NB4 (cell line): ENCODE measurements around the gene RIMKLB.
"Not testable (repeated sequence)": the region's sequence is repeated elsewhere in the genome, so short reads cannot be mapped to it uniquely, and the experiment has no call there.

Experiments
- DNase-seq: peaks from one replicate; pipeline ENCODE4 v3.0.0; 2010; ENCODE audit warnings: low read depth
- H3K4me3 ChIP-seq: one replicate; pipeline ENCODE4 v1.5.1; 2011; ENCODE audit warnings: mild to moderate bottlenecking, low read depth, low read length, moderate library complexity
- CTCF ChIP-seq: IDR thresholded peaks from one replicate; pipeline ENCODE4 v1.5.1; 2012; ENCODE audit warnings: low read depth, low read length
- MAX ChIP-seq: IDR thresholded peaks from 2 replicates; pipeline ENCODE4 v1.6.1; 2011; ENCODE audit warnings: low read depth, low read length
- MYC ChIP-seq: IDR thresholded peaks from 2 replicates; pipeline ENCODE4 v1.6.1; 2011; ENCODE audit warnings: low read depth, low read length
- POLR2A ChIP-seq: IDR thresholded peaks from 2 replicates; pipeline ENCODE4 v1.6.1; 2011; ENCODE audit warnings: mild to moderate bottlenecking; ENCODE audit not compliant: insufficient read length; ENCODE audit errors: extremely low read depth

The RIMKLB gene

GRCh38 chr12:8817856-8818255 is 120.1 kb downstream of the RIMKLB start:
- TF ChIP-seq MAX: no peak
- TF ChIP-seq CTCF: no peak
- no peak for TF ChIP-seq MYC
- TF ChIP-seq POLR2A: no peak
- DNase-seq: no peak
- no peak overlapping the region for H3K4me3 ChIP-seq

- DNase-seq: no peak
- no peak for TF ChIP-seq POLR2A
- no peak for TF ChIP-seq CTCF
- no peak for TF ChIP-seq MYC
- no peak for TF ChIP-seq MAX
- no peak overlapping the region for H3K4me3 ChIP-seq
Measured at GRCh38 chr12:8818526-8818925, 120.7 kb downstream of the RIMKLB start.

GRCh38 chr12:8819666-8819980 is 121.8 kb downstream of the RIMKLB start:
- TF ChIP-seq MYC (no peak), CTCF (no peak), POLR2A (no peak), MAX (no peak)
- DNase-seq: no peak
- H3K4me3 ChIP-seq: no peak overlapping the region

- H3K4me3 ChIP-seq, DNase-seq: not testable (repeated sequence)
Measured at GRCh38 chr12:8820676-8821407, 123.1 kb downstream of the RIMKLB start.

- TF ChIP-seq CTCF: no peak
- no peak for TF ChIP-seq MAX
- no peak for TF ChIP-seq MYC
- TF ChIP-seq POLR2A: no peak
- DNase-seq: no peak
- H3K4me3 ChIP-seq: no peak overlapping the region
Measured at GRCh38 chr12:8821591-8821990, 123.8 kb downstream of the RIMKLB start.

- no peak for DNase-seq
- no peak within 1 kb of the TSS for H3K4me3 ChIP-seq
- TF ChIP-seq MAX: no peak
- no peak for TF ChIP-seq POLR2A
- no peak for TF ChIP-seq CTCF
- no peak for TF ChIP-seq MYC
Measured at GRCh38 chr12:8822298-8822697, 124.5 kb downstream of the RIMKLB start, which contains the start of gene A2ML1. A2ML1 (plus strand) TSS chr12:8822621; CDS start chr12:8822652, 31 bp downstream.
